Gastroesophageal sphincter (tissue), 4 donors: ENCODE data around the gene SLC38A3. TPM values are rescaled to one million over a fixed set of nuclear protein-coding genes. Genes with fewer than 3 reads are reported as not detected.

ENCODE experiments used
- ATAC-seq: fragments of 150-250 bp; one replicate; pipeline ENCODE4 v1.9.1; 2016; ENCODE audit warnings: mild to moderate bottlenecking, moderate library complexity
- H3K27ac ChIP-seq, 4 donors: fragments of 200-600 bp; sonication (generic) in 3 of 4; 1 replicate in 3 of 4; 2 replicates in 1 of 4; pipeline ENCODE4 v1.5.1; 2016 to 2019
- H3K27me3 ChIP-seq: fragments of 200-600 bp; sonication (generic); one replicate; pipeline ENCODE4 v1.5.1; 2019
- H3K36me3 ChIP-seq, 2 donors: fragments of 200-600 bp; sonication (generic); one replicate each; pipeline ENCODE4 v1.5.1; 2019; ENCODE audit warnings: control low read depth in 1 of 2
- H3K4me1 ChIP-seq, 3 donors: fragments of 200-600 bp; sonication (generic); 1 replicate in 2 of 3; 2 replicates in 1 of 3; pipeline ENCODE4 v1.5.1; 2016 to 2019; ENCODE audit warnings: control low read depth in 2 of 3
- H3K4me3 ChIP-seq, 2 donors: fragments of 200-600 bp; sonication (generic); one replicate each; pipeline ENCODE4 v1.5.1; 2019; ENCODE audit warnings: mild to moderate bottlenecking in 1 of 2, moderate library complexity in 1 of 2
- H3K9me3 ChIP-seq, 3 donors: fragments of 200-600 bp; sonication (generic); one replicate each; pipeline ENCODE4 v1.5.1; 2017 to 2019; ENCODE audit warnings: control low read depth in 2 of 3
- CTCF ChIP-seq, 4 experiments: fragments of 200-600 bp in 2 of 4; fragments of 450-650 bp in 2 of 4; sonication (generic) in 1 of 4; IDR thresholded peaks; one replicate each; pipeline ENCODE4 v1.5.1; 2017 to 2019; ENCODE audit warnings: antibody characterized with exemption in 4 of 4, mild to moderate bottlenecking in 2 of 4, moderate library complexity in 2 of 4
- EP300 ChIP-seq: sonication (generic); formaldehyde crosslinking; IDR thresholded peaks from one replicate; pipeline ENCODE4 v1.6.1; 2017; ENCODE audit warnings: antibody characterized with exemption, mild to moderate bottlenecking
- POLR2A ChIP-seq, 2 donors: fragments of 450-650 bp; IDR thresholded peaks; one replicate each; pipeline ENCODE4 v1.6.1; 2017; ENCODE audit warnings: antibody characterized with exemption in 2 of 2, mild to moderate bottlenecking in 2 of 2, moderate library complexity in 1 of 2
- POLR2AphosphoS5 ChIP-seq: sonication (generic); formaldehyde crosslinking; IDR thresholded peaks from one replicate; pipeline ENCODE4 v1.6.1; 2017; ENCODE audit warnings: antibody characterized with exemption
- WGBS, 2 donors: methylation state at CpG; one replicate each; pipeline ENCODE4 v1.1.5; 2018; ENCODE audit warnings: low coverage in 1 of 2; 5-methylcytosine and 5-hydroxymethylcytosine counted together
- total RNA-seq, 4 donors: library from RNA; depleted of rRNA; stranded (reverse); fragments of >200 nt; gene quantifications; one replicate each; pipeline ENCODE4 v1.1.0, GENCODE V29; 2016

SLC38A3 gene
- total RNA-seq, 4 donors from 2014 or later: 0.35 TPM; not detected in 2

DNA sequence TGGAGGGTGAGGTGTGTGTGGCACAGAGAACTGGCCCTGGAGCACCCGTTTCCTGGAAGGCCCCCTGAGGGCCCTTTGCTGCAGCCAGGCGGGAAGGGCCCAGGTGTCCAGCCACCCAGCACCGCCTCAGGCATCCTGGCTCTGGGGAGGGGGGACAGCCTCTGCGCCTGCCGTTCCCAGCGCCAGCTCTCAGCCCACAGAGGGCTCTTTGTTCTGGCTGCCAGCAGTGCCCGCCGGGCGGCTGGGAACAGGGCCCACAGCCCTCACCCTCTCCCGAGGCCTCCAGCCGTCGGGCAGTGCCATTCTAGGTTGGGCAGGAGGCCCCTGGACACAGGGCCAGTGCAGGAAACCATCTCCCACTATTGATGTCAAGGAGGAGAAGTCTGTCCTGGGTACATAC is 8.3 kb downstream of the SLC38A3 start:
- Histone ChIP-seq H3K9me3 (no peaks in the 10 kb centered on the region), H3K4me1 (no peaks in the 10 kb centered on the region), H3K27ac (no peak overlapping the region), H3K36me3 (no peaks in the 10 kb centered on the region), H3K4me3 (no peak overlapping the region), H3K27me3 (no peaks in the 10 kb centered on the region)
- TF ChIP-seq CTCF (IDR thresholded peaks at IDR 0.05): no peak
- no peak for TF ChIP-seq POLR2A (IDR thresholded peaks at IDR 0.05)
- TF ChIP-seq EP300: no peak
- no peak for TF ChIP-seq POLR2AphosphoS5
- ATAC-seq: peak; percentile 16
- no CpG with 5 or more reads among the region's 12 CpGs for WGBS, 2 donors

- Histone ChIP-seq H3K36me3 (no peaks in the 10 kb centered on the region), H3K27ac (no peak overlapping the region), H3K4me1 (no peaks in the 10 kb centered on the region), H3K4me3 (no peak overlapping the region), H3K27me3 (no peaks in the 10 kb centered on the region), H3K9me3 (no peaks in the 10 kb centered on the region)
- ATAC-seq: no peak
- 43% methylated on average over 1 of the region's 10 CpGs; no CpG with 5 or more reads in 1 of the 2 donors for WGBS, 2 donors
- TF ChIP-seq POLR2AphosphoS5: no peak
- TF ChIP-seq CTCF (IDR thresholded peaks at IDR 0.05): no peak
- TF ChIP-seq POLR2A (IDR thresholded peaks at IDR 0.05): no peak
- TF ChIP-seq EP300: no peak
These were observed 9.8 kb downstream of the SLC38A3 start for GRCh38 chr3:50214824-50215223.

DNA sequence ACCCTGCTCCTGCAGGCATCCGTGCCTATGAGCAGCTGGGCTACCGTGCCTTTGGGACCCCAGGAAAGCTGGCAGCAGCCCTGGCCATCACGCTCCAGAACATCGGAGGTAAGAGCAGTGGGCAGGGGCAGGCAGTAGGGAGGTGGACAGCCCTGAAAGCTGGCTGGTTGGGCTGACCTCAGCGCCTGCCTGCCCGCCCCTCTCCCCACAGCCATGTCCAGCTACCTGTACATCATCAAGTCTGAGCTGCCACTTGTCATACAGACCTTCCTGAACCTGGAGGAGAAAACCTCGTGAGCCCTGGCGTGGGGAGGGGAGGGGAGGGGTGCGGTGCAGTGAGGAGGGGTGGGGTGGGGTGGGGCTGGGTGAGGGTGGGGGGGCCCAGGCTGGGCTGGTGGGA is 10.5 kb downstream of the SLC38A3 start:
- H3K27ac ChIP-seq: no peak overlapping the region
- no peaks in the 10 kb centered on the region for H3K4me1 ChIP-seq

DNA sequence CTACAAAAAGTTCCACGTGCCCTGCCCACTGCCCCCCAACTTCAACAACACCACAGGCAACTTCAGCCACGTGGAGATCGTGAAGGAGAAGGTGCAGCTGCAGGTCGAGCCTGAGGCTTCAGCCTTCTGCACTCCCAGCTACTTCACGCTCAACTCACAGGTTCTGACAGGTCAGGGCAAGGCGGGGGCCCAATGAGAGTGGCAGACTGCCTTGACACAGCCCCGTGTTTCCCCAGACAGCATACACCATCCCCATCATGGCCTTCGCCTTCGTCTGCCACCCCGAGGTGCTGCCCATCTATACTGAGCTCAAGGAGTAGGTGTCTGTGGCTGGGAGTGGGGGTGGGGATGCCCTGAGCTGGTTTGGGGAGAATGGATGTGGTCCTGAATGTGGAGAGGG is 12.6 kb downstream of the SLC38A3 start:
- TF ChIP-seq POLR2AphosphoS5 (no peak), CTCF (IDR thresholded peaks at IDR 0.05) (no peak), POLR2A (IDR thresholded peaks at IDR 0.05) (no peak), EP300 (no peak)
- peaks cover 19% of the 10 kb centered on the region for H3K27me3 ChIP-seq
- H3K4me3 ChIP-seq: no peak overlapping the region
- ATAC-seq: no peak
- H3K9me3 ChIP-seq: no peaks in the 10 kb centered on the region
- H3K27ac ChIP-seq: no peak overlapping the region
- no peaks in the 10 kb centered on the region for H3K36me3 ChIP-seq
- WGBS, 2 donors: no CpG with 5 or more reads among the region's 10 CpGs
- no peaks in the 10 kb centered on the region for H3K4me1 ChIP-seq

More for the DNA sequence above, 10.5 kb downstream of the SLC38A3 start:
- Histone ChIP-seq H3K36me3 (no peaks in the 10 kb centered on the region), H3K9me3 (no peaks in the 10 kb centered on the region), H3K4me3 (no peak overlapping the region), H3K27me3 (peaks cover 4% of the 10 kb centered on the region)
- TF ChIP-seq POLR2AphosphoS5 (no peak), EP300 (no peak)
- ATAC-seq: no peak
- WGBS, 2 donors: 68% methylated on average over 4 of the region's 9 CpGs; no CpG with 5 or more reads in 1 of the 2 donors

GRCh38 chr3:50218448-50218847 is 13.4 kb downstream of the SLC38A3 start:
- peaks cover 26% of the 10 kb centered on the region for H3K27me3 ChIP-seq
- no peak overlapping the region for H3K4me3 ChIP-seq
- 87 to 90% methylated on average over 2 of the region's 17 CpGs for WGBS, 2 donors
- no peak overlapping the region for H3K27ac ChIP-seq
- no peaks in the 10 kb centered on the region for H3K36me3 ChIP-seq
- no peaks in the 10 kb centered on the region for H3K4me1 ChIP-seq
- H3K9me3 ChIP-seq: no peaks in the 10 kb centered on the region
- no peak for ATAC-seq
- TF ChIP-seq POLR2A (IDR thresholded peaks at IDR 0.05) (no peak), EP300 (no peak), POLR2AphosphoS5 (no peak), CTCF (IDR thresholded peaks at IDR 0.05) (no peak)
